NCI-H345 (cell line): Measurements from ENCODE around the gene ABCA5.
"Not testable (repeated sequence)": the region's sequence is repeated elsewhere in the genome, so short reads cannot be mapped to it uniquely, and the experiment has no call there.

Source experiments
- DNase-seq: peaks from one replicate; lab custom pipeline; 2025; lab: John Stamatoyannopoulos, UW

The ABCA5 gene

DNA sequence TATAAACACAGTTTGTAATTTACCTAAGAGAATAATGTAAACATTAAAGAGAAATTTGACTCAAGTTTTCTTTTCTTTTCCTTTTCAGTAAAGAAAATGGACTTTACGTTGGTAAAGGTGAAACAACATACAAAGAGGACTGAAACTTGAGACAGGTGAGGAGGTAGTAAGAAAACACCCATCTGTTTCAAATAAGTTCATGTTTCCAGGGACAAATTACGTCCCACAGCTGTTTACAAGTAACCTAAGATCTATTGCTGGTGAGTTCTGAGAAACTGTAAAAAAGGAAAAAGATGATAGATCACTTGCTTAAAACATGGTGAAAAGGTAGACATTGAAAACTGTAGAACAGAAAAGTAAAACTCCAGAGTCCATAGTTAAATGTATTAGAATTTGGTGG, 4.8 kb upstream of the ABCA5 start:
- no peak for DNase-seq

DNA sequence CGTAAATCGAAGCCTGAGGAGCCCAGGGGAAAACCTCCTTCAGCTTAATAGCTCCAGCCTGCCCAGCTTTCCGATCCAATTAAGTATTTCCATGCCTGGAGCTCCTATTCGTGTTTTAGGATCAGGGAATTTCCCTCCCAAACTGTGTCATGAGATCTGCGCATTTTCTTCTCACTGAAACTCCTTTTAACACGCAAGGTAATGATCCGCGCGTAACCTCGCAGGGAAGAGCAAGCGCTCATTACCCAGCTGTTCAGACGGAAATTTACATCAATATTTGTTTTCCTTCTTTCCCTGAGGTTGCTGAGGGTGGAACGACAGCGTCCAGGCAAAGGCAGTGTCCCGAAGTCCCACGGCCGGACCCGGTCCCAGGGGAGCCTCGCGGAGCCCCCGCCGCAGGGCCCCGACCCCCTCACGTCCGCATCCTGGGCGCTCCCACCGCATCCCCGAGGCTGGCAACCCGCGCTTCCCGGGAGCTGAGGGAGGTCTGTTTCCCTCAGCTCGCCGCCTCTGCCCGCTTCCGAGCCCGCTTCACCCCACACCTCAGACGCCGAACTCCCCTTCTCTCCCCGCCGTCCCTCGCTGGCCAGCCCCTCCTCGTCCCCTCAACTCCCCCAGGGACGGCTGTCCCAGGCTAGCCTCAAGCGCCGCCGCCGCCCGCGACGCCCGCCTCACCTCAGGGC, 415 bp downstream of the ABCA5 start:
- peak; percentile 19 for DNase-seq

- peak; percentile 7 for DNase-seq
Observed at GRCh38 chr17:69325518-69326376, 1.2 kb downstream of the ABCA5 start.

- DNase-seq, result no peak
Observed at GRCh38 chr17:69323806-69324205, 3.1 kb downstream of the ABCA5 start.

DNA sequence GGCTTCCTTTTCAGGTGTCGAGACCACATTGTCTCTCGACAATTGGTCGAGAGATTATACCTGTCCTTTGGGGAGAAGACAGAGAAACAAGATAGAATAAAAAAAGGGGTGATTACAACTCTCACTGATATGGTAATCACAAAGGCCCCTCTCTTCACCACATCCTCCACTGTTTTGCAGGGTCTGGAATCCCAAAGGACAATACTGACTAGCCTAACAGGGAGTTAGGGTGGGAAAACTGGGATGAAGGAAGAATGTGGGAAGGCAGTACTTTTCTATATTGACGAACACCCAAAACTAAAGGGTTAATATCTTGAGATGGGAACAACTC, 6.1 kb downstream of the ABCA5 start:
- DNase-seq, result no peak

DNA sequence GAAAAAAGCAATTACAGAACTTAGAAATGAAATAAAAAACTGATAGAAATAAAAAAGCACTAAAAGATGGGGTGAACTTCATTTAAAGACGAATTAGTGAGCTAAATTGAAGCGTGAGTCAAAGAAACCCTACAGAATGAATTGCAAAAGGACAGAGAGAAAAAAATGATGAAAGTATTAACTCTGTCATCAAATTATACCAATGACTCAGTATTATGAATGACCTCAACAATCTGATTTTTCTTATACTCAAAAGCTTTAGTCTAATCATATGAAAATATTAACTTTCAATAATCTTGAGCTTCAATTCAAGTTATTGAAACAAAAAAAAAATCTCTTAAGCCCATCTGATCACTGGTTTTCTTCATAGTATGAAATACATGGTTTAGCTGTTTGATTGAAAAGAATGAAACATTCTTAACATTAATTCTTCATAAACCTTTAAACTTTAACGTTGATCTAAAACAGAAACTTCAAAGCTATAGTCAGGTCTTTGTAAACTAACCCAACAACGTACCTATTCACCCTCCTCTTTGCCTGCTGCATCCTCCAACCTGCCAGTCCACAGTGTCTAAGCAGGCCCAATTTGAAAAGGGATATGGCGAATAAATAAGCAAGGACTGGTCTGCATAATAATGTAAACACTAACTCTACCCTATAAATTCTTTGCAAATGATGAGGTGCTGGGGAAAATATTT, 6.6 kb downstream of the ABCA5 start:
- DNase-seq, result no peak

- DNase-seq, result no peak
Observed at GRCh38 chr17:69317625-69318024, 9.3 kb downstream of the ABCA5 start.

DNA sequence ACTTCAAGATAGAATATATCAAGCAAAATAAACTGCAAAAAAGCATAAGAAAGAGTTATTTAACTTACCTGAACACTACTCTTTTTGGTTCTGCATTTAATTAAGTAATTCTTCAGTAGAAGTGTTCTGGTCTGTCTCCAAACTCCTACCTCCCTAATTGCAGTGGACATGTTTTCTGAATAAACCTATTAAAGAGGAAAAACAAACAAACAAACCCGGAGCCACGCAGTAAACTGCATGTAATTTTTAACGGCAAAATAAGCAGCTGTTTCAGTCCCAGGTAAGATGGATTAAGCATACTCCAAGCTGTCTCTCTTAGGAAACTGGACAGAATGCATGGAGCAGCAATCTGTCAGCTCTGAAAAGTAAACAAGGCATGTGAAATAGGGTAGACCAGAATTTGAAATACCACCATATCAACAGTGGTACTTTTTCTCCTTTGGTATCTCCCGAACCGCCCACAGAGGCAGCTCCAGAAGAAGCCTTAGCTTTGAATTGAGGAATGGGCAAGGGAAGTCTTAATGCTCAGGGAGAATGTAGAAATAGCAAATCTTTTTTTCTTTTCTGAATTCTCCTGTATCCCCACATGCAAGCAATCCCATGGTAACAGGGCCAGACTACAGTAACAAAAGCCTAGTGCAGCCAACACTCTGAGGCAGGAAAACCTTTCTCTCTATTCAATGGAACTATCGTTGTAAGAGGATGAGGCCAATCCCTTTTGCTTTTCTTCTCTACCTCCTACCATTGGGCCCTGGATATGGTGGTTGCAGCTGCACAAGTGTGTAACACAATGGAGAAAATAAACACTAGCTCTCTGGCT, 12.5 kb downstream of the ABCA5 start:
- DNase-seq, result peak; percentile 75

DNA sequence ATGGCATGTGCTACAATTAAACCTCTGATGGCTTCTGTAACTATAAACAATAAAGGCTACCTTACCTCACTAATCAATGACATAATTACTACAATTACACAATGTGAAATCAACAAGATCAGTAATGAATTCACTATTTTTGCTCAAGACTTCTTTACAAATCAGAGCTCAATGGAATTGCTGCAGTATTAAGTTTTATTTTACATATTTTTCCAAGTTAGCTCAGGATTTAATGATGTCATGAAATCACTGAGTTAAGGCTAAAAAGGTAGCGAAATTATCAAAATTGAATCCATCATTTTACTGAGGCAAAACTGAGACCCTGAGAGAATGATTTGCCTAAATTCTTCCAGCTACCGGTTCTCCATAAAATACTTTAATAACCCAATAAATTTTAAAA, 21.8 kb downstream of the ABCA5 start:
- no peak for DNase-seq

DNA sequence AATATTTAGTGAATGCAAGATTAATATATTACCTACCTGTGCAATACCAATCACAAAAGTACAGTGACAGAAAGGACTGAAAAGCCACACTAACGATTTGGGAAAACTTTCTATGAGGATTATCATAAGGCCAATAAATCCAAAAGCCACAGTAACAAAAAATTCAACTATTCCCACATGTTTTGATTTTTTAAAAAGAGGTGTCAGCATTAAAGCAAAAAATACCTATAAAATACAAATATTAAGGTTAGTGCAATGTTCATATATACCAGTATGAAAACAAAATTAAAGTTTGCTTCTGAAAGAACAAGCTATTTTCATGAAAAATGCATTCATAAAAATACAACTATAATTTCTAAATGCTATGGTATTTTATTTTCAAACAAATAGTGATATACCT, 24.3 kb downstream of the ABCA5 start:
- no peak for DNase-seq

DNA sequence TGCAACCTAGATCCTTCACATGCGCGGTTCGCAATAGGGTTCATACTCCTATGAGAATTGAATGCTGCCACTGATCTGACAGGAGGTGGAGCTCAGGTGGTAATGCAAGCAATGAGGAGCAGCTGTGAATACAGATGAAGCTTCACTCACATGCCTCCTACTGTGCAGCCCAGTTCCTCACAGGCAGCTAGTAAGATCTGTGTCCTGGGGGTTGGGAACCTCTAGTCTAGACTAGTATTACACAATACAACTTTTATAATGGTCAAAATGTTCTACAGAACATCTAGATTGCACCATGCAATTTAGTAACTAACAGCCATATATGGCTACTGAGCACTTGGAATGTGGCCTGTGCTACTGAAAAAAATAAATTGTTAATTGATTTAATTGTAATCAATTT, 26.7 kb downstream of the ABCA5 start:
- DNase-seq, result no peak

GRCh38 chr17:69298120-69298722, 28.7 kb downstream of the ABCA5 start:
- not testable (repeated sequence) for DNase-seq

GRCh38 chr17:69287168-69287567, 39.8 kb downstream of the ABCA5 start:
- no peak for DNase-seq

DNA sequence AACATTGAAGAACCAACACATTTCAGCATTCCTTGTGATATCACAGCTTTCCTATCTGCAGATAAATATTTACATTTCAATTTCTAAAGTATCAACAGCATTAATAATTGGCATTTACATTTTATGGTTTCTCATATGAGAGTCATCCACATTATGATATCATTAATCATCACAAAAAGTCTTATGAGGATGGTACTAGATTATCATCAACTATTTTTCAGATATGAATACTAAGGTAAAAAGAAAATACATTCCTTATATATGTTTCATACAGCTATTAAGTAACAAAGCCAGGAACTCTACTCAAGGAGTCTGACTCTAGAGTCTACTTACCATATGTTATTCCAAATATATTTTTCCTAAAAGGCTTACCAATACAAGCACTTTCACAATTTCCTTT, 40.7 kb downstream of the ABCA5 start:
- DNase-seq, result no peak

DNA sequence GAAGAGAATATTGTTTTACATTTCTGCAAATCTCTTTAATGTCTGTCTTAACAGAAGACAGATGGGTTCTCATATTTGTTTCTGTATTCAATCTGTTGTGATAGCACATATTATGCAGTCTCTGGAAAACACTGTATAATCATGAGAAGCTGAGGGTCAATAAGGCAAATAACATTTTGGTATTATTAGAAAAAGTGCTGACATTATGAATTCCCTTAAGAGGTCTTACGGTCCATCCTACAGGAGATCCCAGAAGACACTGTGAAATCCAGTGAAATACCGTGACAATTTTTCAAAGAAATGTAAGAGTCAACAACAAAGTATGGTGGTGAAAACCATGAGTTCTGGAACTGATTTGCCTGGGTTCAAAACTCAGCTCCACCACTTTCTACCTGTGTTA, 42.3 kb downstream of the ABCA5 start:
- no peak for DNase-seq

DNA sequence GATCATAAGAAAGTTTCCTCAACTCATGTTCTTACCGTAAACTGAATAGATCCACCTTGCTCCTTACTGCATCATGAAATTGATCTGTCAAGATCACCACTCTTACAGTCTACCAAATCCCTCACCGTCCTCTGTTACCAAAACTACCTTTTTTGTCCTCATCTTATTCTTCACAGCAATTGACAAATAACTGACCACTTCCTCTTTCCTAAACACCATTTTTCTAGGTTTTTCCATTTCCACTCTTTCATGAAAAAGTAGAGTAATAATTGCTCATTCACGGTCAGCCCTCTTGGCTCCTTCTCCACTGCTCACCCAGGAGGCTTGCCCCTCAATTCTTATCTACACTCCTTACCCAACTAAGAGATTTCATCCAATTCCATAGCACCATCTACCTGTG, 44.9 kb downstream of the ABCA5 start:
- no peak for DNase-seq

GRCh38 chr17:69276279-69276678, 50.7 kb downstream of the ABCA5 start:
- DNase-seq, result not testable (repeated sequence)

DNA sequence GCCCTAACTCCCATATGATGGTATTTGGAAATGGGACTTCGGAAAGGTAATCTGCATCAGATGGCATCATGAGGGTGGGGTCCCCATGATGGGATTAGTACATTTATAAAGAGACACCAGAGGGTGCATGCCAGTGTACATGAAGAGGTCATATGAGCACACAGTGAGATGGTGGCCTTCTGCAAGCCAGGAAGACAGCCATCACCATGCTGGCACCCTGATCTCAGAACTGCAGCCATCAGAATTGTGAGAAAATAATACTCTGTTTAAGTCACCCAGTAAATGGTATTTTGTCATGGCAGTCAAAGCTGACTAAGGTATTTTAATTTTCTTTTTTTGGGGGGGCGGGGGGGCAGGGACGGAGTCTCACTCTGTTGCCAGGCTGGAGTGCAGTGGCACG, 51.2 kb downstream of the ABCA5 start:
- DNase-seq, result no peak

DNA sequence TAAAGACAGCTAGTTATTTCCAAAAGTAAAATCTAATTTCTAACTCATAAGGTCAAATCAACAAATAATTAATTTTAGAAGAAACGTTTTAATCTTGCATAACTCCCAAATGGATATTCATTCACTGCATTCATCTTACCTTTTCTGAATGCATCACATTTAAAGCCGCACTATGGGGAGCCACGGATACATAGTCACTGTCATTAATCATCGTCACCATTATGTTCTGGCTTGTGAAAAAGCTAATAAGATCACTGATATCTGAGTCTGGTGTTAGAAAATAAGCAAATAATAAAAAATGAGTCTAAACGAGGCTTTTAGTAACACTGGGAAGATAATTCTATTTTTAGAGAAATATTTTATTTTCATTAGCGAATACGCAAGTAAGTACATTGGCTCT, 55.9 kb downstream of the ABCA5 start:
- no peak for DNase-seq

DNA sequence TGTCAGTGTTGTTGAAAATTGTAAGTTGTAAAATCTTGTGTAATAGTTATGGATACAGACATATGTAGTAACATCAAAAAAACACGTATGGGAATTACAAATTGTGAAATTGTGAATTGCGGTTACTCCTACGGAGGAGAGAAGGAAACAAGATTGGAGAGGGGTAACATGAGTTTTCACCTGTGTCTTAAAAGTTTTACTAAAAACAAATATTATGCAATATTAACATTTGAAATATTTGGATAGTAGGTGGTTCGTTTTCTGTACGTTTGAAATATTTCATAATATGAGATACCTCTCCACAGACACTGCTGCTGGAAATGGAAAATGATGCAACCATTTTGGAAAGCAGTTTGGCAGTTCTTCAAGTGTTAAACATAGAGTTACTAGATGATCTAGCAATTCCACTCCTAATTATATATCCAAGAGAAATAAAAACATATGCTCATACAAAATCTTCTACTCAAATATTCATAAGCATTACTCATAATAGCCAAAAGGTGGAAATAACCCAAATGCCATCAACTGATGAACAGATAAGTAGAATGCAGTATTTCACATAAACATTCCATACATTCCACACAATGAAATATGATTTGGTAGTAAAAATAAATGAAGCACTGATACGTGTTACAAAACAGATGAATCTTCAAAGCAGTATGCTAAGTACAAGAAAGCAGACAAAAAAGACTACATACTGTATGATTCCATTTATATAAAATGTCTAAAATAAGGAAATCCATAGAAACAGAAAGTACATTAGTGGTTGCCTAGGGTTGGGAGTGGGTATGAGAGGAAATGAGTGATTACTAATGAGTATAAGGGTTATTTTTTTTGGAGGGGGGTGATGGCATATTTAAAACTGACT, 57.6 kb downstream of the ABCA5 start:
- DNase-seq, result no peak

DNA sequence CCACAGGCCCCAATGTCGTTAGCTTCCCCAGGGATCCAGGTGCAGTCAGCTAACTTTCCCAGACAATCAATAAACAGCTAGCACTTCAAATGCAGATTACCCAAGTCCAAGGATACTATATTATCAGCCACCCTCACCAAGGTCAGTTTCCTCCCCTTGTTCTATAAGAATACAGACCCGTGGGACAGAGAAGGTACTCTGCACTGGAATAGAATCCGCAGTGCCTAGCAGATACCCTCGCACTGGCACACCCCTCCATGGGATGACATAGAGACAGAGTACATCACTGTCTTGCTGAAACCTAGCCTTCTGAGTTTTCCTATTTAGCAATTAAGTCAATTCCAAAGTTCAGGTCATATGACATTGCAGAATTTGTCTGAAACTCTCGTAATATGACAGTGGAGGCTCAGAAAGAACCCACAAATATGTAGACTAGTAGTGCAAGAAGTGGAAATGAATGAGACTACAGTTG, 58.4 kb downstream of the ABCA5 start:
- DNase-seq, result no peak
